Gastrocnemius medialis (tissue), 4 donors: Measurements from ENCODE around the gene MCF2L2. TPM values are rescaled to one million over a fixed set of nuclear protein-coding genes. Genes with fewer than 3 reads are reported as not detected.

ENCODE experiments used
- ATAC-seq, 2 donors: fragments of 150-250 bp; one replicate each; pipeline ENCODE4 v1.9.1; 2016
- DNase-seq, 2 donors: peaks; one replicate each; pipeline ENCODE4 v3.0.0-alpha.2; 2019
- H3K27ac ChIP-seq, 4 donors: fragments of 200-600 bp; sonication (generic); 1 replicate in 1 of 4; 2 replicates in 3 of 4; pipeline ENCODE4 v1.5.1; 2016 to 2018; ENCODE audit warnings: mild to moderate bottlenecking in 2 of 4, moderate library complexity in 1 of 4
- H3K27me3 ChIP-seq, 3 donors: fragments of 200-600 bp; sonication (generic) in 2 of 3; 1 replicate in 1 of 3; 2 replicates in 2 of 3; pipeline versions ENCODE4 v1.5.1 to v1.6.0; 2016 to 2019; ENCODE audit warnings: mild to moderate bottlenecking in 1 of 3, moderate library complexity in 1 of 3
- H3K36me3 ChIP-seq, 2 donors: fragments of 200-600 bp; sonication (generic) in 1 of 2; one replicate each; pipeline ENCODE4 v1.5.1; 2017 to 2018
- H3K4me1 ChIP-seq, 2 donors: fragments of 200-600 bp; sonication (generic) in 1 of 2; one replicate each; pipeline ENCODE4 v1.5.1; 2016 to 2017; ENCODE audit warnings: mild to moderate bottlenecking in 2 of 2
- H3K4me3 ChIP-seq, 4 donors: fragments of 200-600 bp; sonication (generic) in 3 of 4; 1 replicate in 1 of 4; 2 replicates in 3 of 4; pipeline ENCODE4 v1.5.1; 2016 to 2019; ENCODE audit warnings: mild to moderate bottlenecking in 2 of 4
- H3K9me3 ChIP-seq, 3 donors: fragments of 200-600 bp; sonication (generic) in 2 of 3; 1 replicate in 1 of 3; 2 replicates in 2 of 3; pipeline ENCODE4 v1.5.1; 2016 to 2019
- CTCF ChIP-seq, 5 experiments: fragments of 450-650 bp in 3 of 5; fragments of 200-600 bp in 2 of 5; sonication (generic) in 2 of 5; IDR thresholded peaks in 4 of 5; conservative IDR thresholded peaks in 1 of 5; 1 replicate in 4 of 5; 2 replicates in 1 of 5; pipeline ENCODE4 v1.5.1; 2016 to 2019; ENCODE audit warnings: antibody characterized with exemption in 5 of 5, mild to moderate bottlenecking in 3 of 5, moderate library complexity in 3 of 5
- POLR2A ChIP-seq, 2 donors: fragments of 450-650 bp; IDR thresholded peaks; one replicate each; pipeline ENCODE4 v1.6.1; 2017; ENCODE audit warnings: antibody characterized with exemption in 2 of 2, mild to moderate bottlenecking in 2 of 2, moderate library complexity in 2 of 2
- in situ Hi-C, 4 donors: fragments of 200-750 bp; cut with MboI; loops; one replicate each; pipeline versions ENCODE4 v1.15.0 to v1.8.0; 2017; ENCODE audit warnings: low sequenced_read_pairs in 4 of 4
- intact Hi-C: fragments of 100-400 bp; cut with DNase I; formaldehyde crosslinking; loops from one replicate; pipeline ENCODE4 v1.15.1; 2023; ENCODE audit warnings: low total_unique reads
- total RNA-seq, 4 donors: library from RNA; depleted of rRNA; stranded (reverse); fragments of >200 nt; gene quantifications; one replicate each; pipeline versions ENCODE4 v1.1.0 to v1.2.3, GENCODE V29; 2016

MCF2L2 gene
- total RNA-seq, 4 donors from 2014 or later: 0.27 to 0.61 (median 0.46) TPM

GRCh38 chr3:183324083-183324482 lies 104.3 kb downstream of the MCF2L2 start:
- Histone ChIP-seq H3K4me3 (no peak overlapping the region), H3K4me1 (no peaks in the 10 kb centered on the region), H3K9me3 (no peaks in the 10 kb centered on the region), H3K27ac (no peak overlapping the region), H3K27me3 (no peaks in the 10 kb centered on the region), H3K36me3 (no peaks in the 10 kb centered on the region)
- TF ChIP-seq POLR2A (IDR thresholded peaks at IDR 0.05): no peak
- TF ChIP-seq CTCF (IDR thresholded peaks at IDR 0.05 in 4 of 5, conservative IDR thresholded peaks at IDR 0.05 in 1 of 5): no peak
- intact Hi-C loops: no loop called here
- no peak for DNase-seq
- ATAC-seq: no peak
- in situ Hi-C loops: no loop called here

DNA sequence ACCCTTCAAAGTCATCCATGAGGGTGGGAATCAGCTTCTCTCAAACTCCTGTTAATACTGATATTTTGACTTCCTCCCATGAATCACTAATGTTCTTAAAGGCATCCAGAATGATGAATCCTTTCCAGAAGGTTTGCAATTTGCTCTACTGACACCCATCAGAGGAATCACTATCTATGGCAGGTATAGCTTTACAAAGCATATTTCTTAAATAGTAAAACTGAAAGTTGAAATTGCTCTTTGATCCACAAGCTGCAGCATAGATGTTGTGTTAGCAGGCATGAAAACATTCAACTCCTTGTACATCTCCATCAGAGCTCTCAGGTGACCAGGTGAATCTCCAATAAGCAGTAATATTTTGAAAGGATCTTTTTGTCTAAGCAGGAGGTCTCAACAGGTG lies 109.0 kb downstream of the MCF2L2 start:
- no peak for TF ChIP-seq POLR2A (IDR thresholded peaks at IDR 0.05)
- TF ChIP-seq CTCF (IDR thresholded peaks at IDR 0.05 in 4 of 5, conservative IDR thresholded peaks at IDR 0.05 in 1 of 5): no peak
- intact Hi-C loops (no loop called here), in situ Hi-C loops (no loop called here)
- Histone ChIP-seq H3K4me1 (no peaks in the 10 kb centered on the region), H3K9me3 (no peaks in the 10 kb centered on the region), H3K4me3 (no peak overlapping the region), H3K27me3 (no peaks in the 10 kb centered on the region), H3K36me3 (no peaks in the 10 kb centered on the region), H3K27ac (no peak overlapping the region)
- DNase-seq (no peak), ATAC-seq (no peak)

DNA sequence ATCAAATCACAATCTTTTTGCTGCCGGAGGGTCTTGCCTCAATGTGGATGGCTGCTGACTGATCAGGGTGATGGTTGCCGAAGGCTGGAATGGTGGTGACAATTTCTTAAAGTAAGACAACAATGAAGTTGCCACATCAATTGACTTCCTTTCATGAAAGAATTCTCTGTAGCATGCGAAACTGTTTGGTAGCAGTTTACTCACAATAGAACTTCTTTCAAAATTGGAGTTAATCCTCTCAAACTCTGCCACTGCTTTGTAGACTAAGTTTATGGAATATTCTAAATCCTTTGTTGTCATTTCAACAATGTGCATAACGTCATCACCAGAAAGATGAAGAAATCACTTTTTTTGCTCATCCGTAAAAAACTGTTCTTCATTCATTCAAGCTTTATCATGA lies 109.5 kb downstream of the MCF2L2 start:
- ATAC-seq: no peak
- no peaks in the 10 kb centered on the region for H3K4me1 ChIP-seq
- no peaks in the 10 kb centered on the region for H3K36me3 ChIP-seq
- in situ Hi-C loops (no loop called here), intact Hi-C loops (no loop called here)
- no peak overlapping the region for H3K27ac ChIP-seq
- DNase-seq: no peak
- H3K4me3 ChIP-seq: no peak overlapping the region
- no peak for TF ChIP-seq POLR2A (IDR thresholded peaks at IDR 0.05)
- TF ChIP-seq CTCF (IDR thresholded peaks at IDR 0.05 in 4 of 5, conservative IDR thresholded peaks at IDR 0.05 in 1 of 5): no peak
- H3K9me3 ChIP-seq: no peaks in the 10 kb centered on the region
- H3K27me3 ChIP-seq: no peaks in the 10 kb centered on the region

DNA sequence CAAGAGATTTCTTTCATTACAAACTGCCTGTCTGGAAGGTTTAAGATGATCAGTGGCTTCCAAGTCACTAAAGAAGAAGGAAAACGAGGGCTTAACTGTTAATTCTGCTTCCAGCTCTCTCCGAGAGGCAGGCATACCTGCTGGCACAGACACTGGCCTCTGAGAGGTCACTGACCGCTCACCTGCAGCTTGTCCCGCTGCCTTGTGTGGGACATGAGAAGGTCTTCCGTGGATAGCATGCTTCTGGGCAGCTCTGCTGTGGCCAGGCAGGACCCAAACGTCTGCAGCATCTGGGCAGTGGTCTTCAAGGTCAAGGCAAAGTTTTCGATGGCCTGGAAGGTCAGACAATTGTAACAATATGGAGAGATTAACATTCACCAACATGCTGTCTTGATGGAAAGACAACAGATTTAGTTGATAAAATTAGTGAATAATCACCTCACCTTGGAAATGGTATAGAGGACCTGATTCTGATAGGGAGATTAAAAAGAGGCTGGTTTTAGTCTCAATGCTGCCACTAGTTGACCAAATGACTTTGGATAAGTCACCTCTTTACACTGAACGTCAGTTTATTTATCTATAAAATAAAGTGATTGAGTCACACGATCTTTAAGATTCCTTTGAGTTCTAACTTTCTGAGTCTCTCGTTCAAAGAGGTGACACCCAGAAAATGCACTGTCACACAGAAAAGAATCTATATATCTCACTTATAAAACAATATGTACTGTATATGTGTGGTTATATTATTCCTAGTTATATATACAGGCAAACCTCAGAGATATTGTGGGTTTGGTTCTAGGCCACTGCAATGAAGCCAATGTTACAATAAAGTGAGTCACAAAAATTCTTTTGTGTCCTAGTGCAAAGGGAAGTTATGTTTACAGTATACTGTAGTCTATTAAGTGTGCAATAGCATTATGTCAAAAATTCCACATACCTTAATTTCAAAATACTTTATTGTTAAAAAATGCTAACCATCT lies 110.2 kb downstream of the MCF2L2 start:
- no peaks in the 10 kb centered on the region for H3K36me3 ChIP-seq
- no peak overlapping the region for H3K4me3 ChIP-seq
- no peak for DNase-seq
- intact Hi-C loops (no loop called here), in situ Hi-C loops (no loop called here)
- H3K27me3 ChIP-seq: no peaks in the 10 kb centered on the region
- no peaks in the 10 kb centered on the region for H3K9me3 ChIP-seq
- no peak for ATAC-seq
- no peak for TF ChIP-seq CTCF (IDR thresholded peaks at IDR 0.05 in 4 of 5, conservative IDR thresholded peaks at IDR 0.05 in 1 of 5)
- TF ChIP-seq POLR2A (IDR thresholded peaks at IDR 0.05): no peak
- H3K27ac ChIP-seq: no peak overlapping the region
- no peaks in the 10 kb centered on the region for H3K4me1 ChIP-seq
